Cardiac atrium fibroblast (primary cell): Measurements from ENCODE around the gene FAM72A. TPM values are rescaled to one million over a fixed set of nuclear protein-coding genes. Genes with fewer than 3 reads are reported as not detected.

Source experiments
- total RNA-seq: library from RNA; depleted of rRNA; stranded (reverse); fragments of >200 nt; gene quantifications from 2 replicates; pipeline ENCODE4 v1.2.3, GENCODE V29; 2015

The FAM72A gene
- total RNA-seq, result 0.81 and 7.4 TPM in 2 replicates

DNA sequence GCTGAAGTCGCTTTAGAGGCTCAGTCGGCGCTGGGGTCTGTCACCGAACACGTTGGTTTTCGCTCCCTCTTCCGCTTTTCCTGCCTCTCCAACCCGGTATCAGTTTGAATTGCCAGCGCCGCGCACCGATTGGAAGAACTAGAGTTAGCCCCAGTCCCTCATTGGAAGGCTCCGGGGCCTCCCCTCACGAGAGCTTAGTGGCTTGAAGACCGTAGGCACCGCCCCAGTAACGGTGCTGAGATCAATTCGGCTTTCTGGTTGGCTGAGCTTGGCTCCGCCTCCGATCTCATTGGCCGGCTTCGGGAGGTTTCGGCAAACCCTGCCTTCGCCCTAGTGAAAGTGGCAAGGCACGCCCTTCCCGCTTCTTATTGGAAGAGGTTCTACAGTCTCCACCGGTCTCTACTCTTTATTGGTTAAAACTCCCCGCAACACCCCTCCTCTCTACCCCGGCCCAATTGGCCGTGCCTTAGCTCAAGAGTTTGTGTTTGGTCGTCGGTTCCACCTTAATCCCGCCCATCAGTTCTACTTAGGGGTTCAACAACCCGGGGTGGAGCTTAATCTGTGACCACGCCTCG, at the start of gene FAM72A:
Gene FAM72A (minus strand): TSS at position 51 of the 575 bp plus-strand sequence. CDS start 814 bp downstream, outside the sequence.

DNA sequence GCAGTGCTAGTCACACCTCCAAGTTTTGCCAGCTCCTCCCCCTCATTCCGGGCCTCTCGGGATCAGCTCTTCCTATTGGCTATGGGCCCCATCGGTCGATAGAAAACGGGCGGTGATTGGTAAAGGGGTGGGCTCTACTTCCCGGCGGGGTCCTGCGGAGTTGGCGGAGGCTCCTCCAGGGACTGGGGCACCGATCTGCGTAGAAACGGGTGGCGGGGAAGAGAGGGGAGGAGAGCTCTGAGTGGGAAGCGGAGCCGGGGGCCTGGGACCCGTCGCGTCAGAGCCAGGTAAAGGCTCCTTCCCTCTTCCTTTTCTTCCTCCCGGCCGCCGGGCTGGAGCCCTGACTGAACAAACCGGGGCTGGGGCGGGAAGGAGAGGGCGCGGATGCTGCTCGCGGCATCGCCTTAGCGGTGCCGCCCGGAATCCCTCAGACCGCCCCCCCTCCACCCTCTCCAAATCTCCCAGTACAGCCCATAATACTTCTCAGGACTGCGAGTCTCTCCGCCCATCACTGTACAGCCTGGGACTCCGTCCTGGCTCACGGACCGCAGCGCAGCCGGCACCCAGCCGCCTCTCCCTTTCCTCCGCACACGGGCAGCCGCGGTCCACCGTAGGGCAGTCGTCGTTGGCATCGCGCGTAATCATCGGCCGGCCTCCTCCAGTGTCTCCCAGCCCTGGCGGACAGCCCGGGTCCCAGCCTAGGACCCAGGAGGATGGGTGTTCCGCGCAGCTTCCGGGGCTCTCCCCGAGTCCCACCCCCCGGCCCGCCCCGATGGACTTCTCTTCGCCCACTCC, 922 bp upstream of the FAM72A start, which contains the start of gene SRGAP2:
Gene SRGAP2 (plus strand): TSS at position 178 of the 795 bp plus-strand sequence. CDS start 2,430 bp downstream, outside the sequence.

Other genes starting within 250 kb of the FAM72A start
- gene RAB7B, start 199.4 kb downstream of the FAM72A start, total RNA-seq, result 3.1 and 8.6 TPM in 2 replicates
- not detected in 2 replicates for gene CTSE, start 178.9 kb downstream of the FAM72A start, total RNA-seq
- gene RHEX, start 149.7 kb downstream of the FAM72A start, total RNA-seq, result not detected in 2 replicates
- not detected in 2 replicates for gene AVPR1B, start 85.5 kb downstream of the FAM72A start, total RNA-seq
- gene SRGAP2, start 702 bp upstream of the FAM72A start, total RNA-seq, result 28.3 and 56.9 TPM in 2 replicates